GM19467 (cell line): Measurements from ENCODE around the gene ZBTB7C.

Experiments used
- ATAC-seq: cut with Tn5 transposase; IDR thresholded peaks from one replicate; pipeline ENCODE4 v1.9.1; 2021; ENCODE audit warnings: mild to moderate bottlenecking, moderate library complexity; ENCODE audit not compliant: unreplicated experiment

ZBTB7C gene

GRCh38 chr18:48153613-48154481, 255.3 kb downstream of the ZBTB7C start:
- no peak for ATAC-seq

- ATAC-seq, result no peak
Measured at GRCh38 chr18:48152549-48152948, 256.6 kb downstream of the ZBTB7C start.

- ATAC-seq, result no peak
Measured at GRCh38 chr18:48151421-48152065, 257.6 kb downstream of the ZBTB7C start.

- ATAC-seq, result no peak
Measured at GRCh38 chr18:48149020-48149685, 260.0 kb downstream of the ZBTB7C start.

GRCh38 chr18:48142994-48143393, 266.2 kb downstream of the ZBTB7C start:
- ATAC-seq, result no peak

- ATAC-seq, result no peak
Measured at GRCh38 chr18:48142353-48142752, 266.8 kb downstream of the ZBTB7C start.

GRCh38 chr18:48140731-48141130, 268.5 kb downstream of the ZBTB7C start:
- no peak for ATAC-seq

GRCh38 chr18:48139431-48140347, 269.5 kb downstream of the ZBTB7C start:
- no peak for ATAC-seq

GRCh38 chr18:48138660-48139430, 270.3 kb downstream of the ZBTB7C start:
- ATAC-seq, result no peak

- no peak for ATAC-seq
Measured at GRCh38 chr18:48138210-48138609, 271.0 kb downstream of the ZBTB7C start.

GRCh38 chr18:48137374-48138081, 271.7 kb downstream of the ZBTB7C start:
- ATAC-seq, result no peak

- no peak for ATAC-seq
Measured at GRCh38 chr18:48136827-48137373, 272.3 kb downstream of the ZBTB7C start.

- ATAC-seq, result no peak
Measured at GRCh38 chr18:48136051-48136826, 272.9 kb downstream of the ZBTB7C start.

- ATAC-seq, result no peak
Measured at GRCh38 chr18:48135436-48135966, 273.7 kb downstream of the ZBTB7C start.

GRCh38 chr18:48134609-48135008, 274.6 kb downstream of the ZBTB7C start:
- ATAC-seq, result no peak

GRCh38 chr18:48133671-48134251, 275.4 kb downstream of the ZBTB7C start:
- ATAC-seq, result no peak

GRCh38 chr18:48132797-48133655, 276.2 kb downstream of the ZBTB7C start:
- ATAC-seq, result no peak
